CD14-positive monocyte (primary cell): ENCODE measurements around the gene PTOV1. TPM values are rescaled to one million over a fixed set of nuclear protein-coding genes. Genes with fewer than 3 reads are reported as not detected.

Source experiments
- DNase-seq, 3 donors: peaks; one replicate each; pipeline ENCODE4 v3.0.0-alpha.2; 2011 to 2022
- H2AFZ ChIP-seq: 2 replicates; pipeline ENCODE4 v1.6.0; 2012; ENCODE audit warnings: mild to moderate bottlenecking, low read depth, low read length, inconsistent platforms; ENCODE audit not compliant: insufficient read depth, poor library complexity, severe bottlenecking
- H3K27ac ChIP-seq, 2 donors: 1 replicate in 1 of 2; 2 replicates in 1 of 2; pipeline ENCODE4 v1.5.1; 2012 to 2013; ENCODE audit warnings: low read length in 2 of 2, control low read depth in 1 of 2, inconsistent platforms in 1 of 2, low read depth in 1 of 2, mild to moderate bottlenecking in 1 of 2
- H3K27me3 ChIP-seq, 2 donors: one replicate each; pipeline versions ENCODE4 v1.6.0 to v1.6.1; 2011 to 2013; ENCODE audit warnings: low read length in 2 of 2; ENCODE audit not compliant: control insufficient read depth in 2 of 2, insufficient read depth in 2 of 2
- H3K36me3 ChIP-seq, 2 donors: replicated peaks in 1 of 2; 1 replicate in 1 of 2; 2 replicates in 1 of 2; pipeline versions ENCODE4 v1.5.1 to v1.6.1; 2012 to 2013; ENCODE audit warnings: low read length in 2 of 2, control low read depth in 1 of 2, inconsistent platforms in 1 of 2, mild to moderate bottlenecking in 1 of 2; ENCODE audit not compliant: insufficient read depth in 2 of 2, control insufficient read depth in 1 of 2
- H3K4me1 ChIP-seq, 2 donors: 1 replicate in 1 of 2; 2 replicates in 1 of 2; pipeline versions ENCODE4 v1.5.1 to v1.6.1; 2012 to 2013; ENCODE audit warnings: low read length in 2 of 2, control low read depth in 1 of 2, inconsistent platforms in 1 of 2, mild to moderate bottlenecking in 1 of 2, moderate library complexity in 1 of 2; ENCODE audit not compliant: insufficient read depth in 2 of 2, control insufficient read depth in 1 of 2
- H3K4me2 ChIP-seq: replicated peaks from 2 replicates; pipeline ENCODE3; 2012; ENCODE audit warnings: low read length, moderate library complexity, mild to moderate bottlenecking; ENCODE audit not compliant: poor library complexity, severe bottlenecking; ENCODE audit errors: extremely low read depth
- H3K4me3 ChIP-seq, 3 experiments: fragments of 200-600 bp in 1 of 3; sonication (generic) in 1 of 3; replicated peaks in 1 of 3; 1 replicate in 2 of 3; 2 replicates in 1 of 3; pipeline ENCODE4 v1.5.1; 2011 to 2013; ENCODE audit warnings: low read length in 3 of 3, mild to moderate bottlenecking in 3 of 3, control low read depth in 2 of 3, low read depth in 2 of 3, inconsistent platforms in 1 of 3, moderate library complexity in 1 of 3
- H3K79me2 ChIP-seq: 2 replicates; pipeline ENCODE4 v1.6.0; 2012; ENCODE audit warnings: mild to moderate bottlenecking, control low read depth, inconsistent platforms, low read length, moderate library complexity; ENCODE audit not compliant: insufficient read depth
- H3K9ac ChIP-seq: 2 replicates; pipeline ENCODE4 v1.6.0; 2017; ENCODE audit warnings: low read length, mild to moderate bottlenecking; ENCODE audit not compliant: insufficient read depth, poor library complexity, severe bottlenecking
- H3K9me3 ChIP-seq, 2 donors: replicated peaks in 1 of 2; 1 replicate in 1 of 2; 2 replicates in 1 of 2; pipeline versions ENCODE4 v1.5.1 to v1.6.1; 2012 to 2013; ENCODE audit warnings: low read length in 2 of 2, control low read depth in 1 of 2; ENCODE audit not compliant: control insufficient read depth in 1 of 2, insufficient read depth in 1 of 2
- H4K20me1 ChIP-seq: 2 replicates; pipeline ENCODE4 v1.6.0; 2012; ENCODE audit warnings: mild to moderate bottlenecking, low read length, control low read depth, moderate library complexity; ENCODE audit not compliant: insufficient read depth
- H3K27ac Mint-ChIP-seq, 7 donors: one replicate each; pipeline ENCODE4 v1.8.0; 2020; ENCODE audit warnings: mild to moderate bottlenecking in 7 of 7, mixed read lengths in 7 of 7, moderate library complexity in 6 of 7, inconsistent platforms in 2 of 7
- H3K27me3 Mint-ChIP-seq, 3 donors: one replicate each; pipeline ENCODE4 v1.8.0; 2021 to 2022; ENCODE audit warnings: low read depth in 3 of 3, mild to moderate bottlenecking in 3 of 3, mixed read lengths in 3 of 3, moderate library complexity in 3 of 3, inconsistent platforms in 1 of 3
- H3K36me3 Mint-ChIP-seq, 2 donors: one replicate each; pipeline ENCODE4 v1.8.0; 2020; ENCODE audit warnings: mixed read lengths in 2 of 2, inconsistent platforms in 1 of 2, mild to moderate bottlenecking in 1 of 2
- H3K4me1 Mint-ChIP-seq: one replicate; pipeline ENCODE4 v1.8.0; 2020; ENCODE audit warnings: mild to moderate bottlenecking, mixed read lengths
- H3K4me3 Mint-ChIP-seq, 2 donors: one replicate each; pipeline ENCODE4 v1.8.0; 2020; ENCODE audit warnings: mild to moderate bottlenecking in 2 of 2, mixed read lengths in 2 of 2, moderate library complexity in 1 of 2
- H3K9me3 Mint-ChIP-seq, 7 donors: one replicate each; pipeline ENCODE4 v1.8.0; 2020 to 2022; ENCODE audit warnings: mixed read lengths in 7 of 7, mild to moderate bottlenecking in 6 of 7, moderate library complexity in 6 of 7, inconsistent platforms in 2 of 7
- CTCF ChIP-seq: fragments of 200-600 bp; IDR thresholded peaks from one replicate; pipeline ENCODE4 v1.8.0; 2022; ENCODE audit warnings: antibody characterized with exemption, mild to moderate bottlenecking
- WGBS: methylation state at CpG from one replicate; pipeline ENCODE4 v1.1.5; 2013; ENCODE audit warnings: missing lambda C conversion rate; ENCODE audit not compliant: insufficient coverage; 5-methylcytosine and 5-hydroxymethylcytosine counted together
- intact Hi-C, 2 donors: fragments of 100-400 bp; cut with micrococcal nuclease; formaldehyde crosslinking; loops; one replicate each; pipeline versions ENCODE4 v1.15.0 to v1.15.1; 2023
- polyA plus RNA-seq, 3 donors: library from polyadenylated mRNA; depleted of rRNA in 1 of 3; unstranded in 2 of 3; stranded (reverse) in 1 of 3; fragments of 300-500 nt in 2 of 3; fragments of >200 nt in 1 of 3; fragmentation: Illumina TruSeq in 2 of 3; gene quantifications; 1 replicate in 2 of 3; 2 replicates in 1 of 3; pipeline ENCODE4 v1.2.3, GENCODE V29; 2012 to 2021

PTOV1 gene
- polyA plus RNA-seq, 3 donors, result 18.3 to 67.9 (median 31.2) TPM

DNA sequence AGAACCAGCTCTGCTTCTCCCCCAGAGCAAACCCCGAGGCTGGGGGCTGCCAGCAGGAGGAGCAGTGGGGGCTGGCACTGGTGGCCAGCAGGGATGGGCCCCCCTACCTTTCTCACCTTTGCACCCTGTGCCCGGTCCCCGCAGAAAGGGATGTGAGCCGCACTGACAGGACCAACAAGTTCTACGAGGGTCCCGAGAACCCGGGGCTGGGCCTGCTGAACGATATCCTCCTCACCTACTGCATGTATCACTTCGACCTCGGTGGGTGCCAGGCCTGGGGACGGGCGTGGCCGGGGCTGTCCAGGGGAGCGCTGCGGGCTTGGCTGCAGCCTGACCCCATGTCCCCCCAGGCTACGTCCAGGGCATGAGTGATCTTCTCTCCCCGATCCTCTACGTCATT is 33.1 kb downstream of the PTOV1 start:
- WGBS, result 96% methylated on average over 16 of the region's 18 CpGs
- Histone ChIP-seq H3K4me3 (no peak overlapping the region), H4K20me1 (peaks cover 45% of the 10 kb centered on the region), H3K4me1 (peaks cover 2 to 5% of the 10 kb centered on the region in 2 donors), H3K9ac (no peak overlapping the region), H2AFZ (no peak overlapping the region), H3K9me3 (no peaks in the 10 kb centered on the region), H3K27me3 (no peaks in the 10 kb centered on the region), H3K79me2 (peaks cover 3% of the 10 kb centered on the region), H3K36me3 (peaks cover 51 to 55% of the 10 kb centered on the region in 2 donors), H3K27ac (no peak overlapping the region), H3K4me2 (no peak overlapping the region)
- Mint-ChIP-seq H3K27ac (no peak overlapping the region), H3K36me3 (peaks cover 70 to 74% of the 10 kb centered on the region in 2 donors), H3K4me1 (peaks cover 3% of the 10 kb centered on the region), H3K27me3 (peaks cover 2 to 6% (median 3%) of the 10 kb centered on the region in 3 donors), H3K9me3 (peaks cover 0 to 4% (median 0%) of the 10 kb centered on the region in 7 donors), H3K4me3 (no peak overlapping the region)
- TF ChIP-seq CTCF, result no peak
- intact Hi-C loops, result no loop called here
- no peak for DNase-seq

GRCh38 chr19:49884760-49885159 is 33.8 kb downstream of the PTOV1 start:
- Histone ChIP-seq H3K27ac (no peak overlapping the region), H3K9ac (no peak overlapping the region), H3K27me3 (no peaks in the 10 kb centered on the region), H3K4me1 (peaks cover 2 to 3% of the 10 kb centered on the region in 2 donors), H3K79me2 (peaks cover 3% of the 10 kb centered on the region), H3K4me2 (no peak overlapping the region), H3K36me3 (peaks cover 51 to 54% of the 10 kb centered on the region in 2 donors), H4K20me1 (peaks cover 49% of the 10 kb centered on the region), H3K9me3 (no peaks in the 10 kb centered on the region), H2AFZ (no peak overlapping the region), H3K4me3 (no peak overlapping the region)
- H3K4me1 Mint-ChIP-seq, result peaks cover 6% of the 10 kb centered on the region
- H3K27ac Mint-ChIP-seq, result no peak overlapping the region
- peak overlapping the region in 1 of 2 donors; percentile 24 for H3K4me3 Mint-ChIP-seq
- TF ChIP-seq CTCF, result no peak
- WGBS, result 88% methylated on average over 3 of the region's 3 CpGs
- H3K27me3 Mint-ChIP-seq, result peaks cover 2 to 12% (median 9%) of the 10 kb centered on the region in 3 donors
- intact Hi-C loops, result loop anchor here in 1 of 2 donors (5.0 kb wide), 1 partner anchor 43 kb away; the partner anchor contains the start of genes ATF5 and NUP62
- DNase-seq, result no peak
- peaks cover 70 to 74% of the 10 kb centered on the region in 2 donors for H3K36me3 Mint-ChIP-seq
- H3K9me3 Mint-ChIP-seq, result peaks cover 0 to 7% (median 0%) of the 10 kb centered on the region in 7 donors
